IMR-90 (cell line): ENCODE results near the gene GJA10. TPM values are rescaled to one million over a fixed set of nuclear protein-coding genes. Genes with fewer than 3 reads are reported as not detected.

Source experiments
- ATAC-seq: fragments of 200-7000 bp; cut with Tn5 transposase; 2 replicates; pipeline ENCODE4 v1.9.1; 2020; ENCODE audit warnings: low read depth, mild to moderate bottlenecking, moderate library complexity
- BruUV-seq: library from RNA; stranded (reverse); fragments of 400-500 nt; replicated peaks from 2 replicates; lab custom pipeline; 2021; lab: Mats Ljungman, UMichigan
- CTCF ChIA-PET: fragments of 300-600 bp; formaldehyde crosslinking; extraction: SDS; loops from one replicate; lab custom pipeline; 2021; ENCODE audit warnings: antibody characterized with exemption; lab: Yijun Ruan, JAX
- POLR2A ChIA-PET: fragments of 300-600 bp; sonication (Branson Sonifier 250); formaldehyde crosslinking; loops from one replicate; lab custom pipeline; 2022; ENCODE audit warnings: antibody characterized with exemption; ENCODE audit not compliant: unreplicated experiment; lab: Charles Lee
- DNase-seq: peaks from one replicate; pipeline ENCODE4 v3.0.0; 2013
- H2AFZ ChIP-seq: replicated peaks from 2 replicates; pipeline ENCODE3; 2013; ENCODE audit warnings: low read length, mild to moderate bottlenecking; ENCODE audit not compliant: poor library complexity
- H2AK5ac ChIP-seq: 2 replicates; pipeline ENCODE4 v1.6.1; 2013; ENCODE audit warnings: low read depth, low read length, inconsistent platforms
- H2AK9ac ChIP-seq: replicated peaks from 2 replicates; pipeline ENCODE3; 2013; ENCODE audit warnings: mild to moderate bottlenecking, low read depth, low read length, moderate library complexity; ENCODE audit not compliant: poor library complexity
- H2BK120ac ChIP-seq: 2 replicates; pipeline ENCODE4 v1.6.1; 2013; ENCODE audit warnings: low read depth, low read length, inconsistent platforms
- H2BK15ac ChIP-seq: 3 replicates; pipeline ENCODE4 v1.6.1; 2013; ENCODE audit warnings: low read depth, low read length, inconsistent platforms
- H2BK20ac ChIP-seq: 2 replicates; pipeline ENCODE4 v1.6.1; 2013; ENCODE audit warnings: low read depth, mild to moderate bottlenecking, inconsistent platforms, low read length, moderate library complexity
- H2BK5ac ChIP-seq: 2 replicates; pipeline ENCODE4 v1.6.1; 2013; ENCODE audit warnings: mild to moderate bottlenecking, low read depth, low read length, inconsistent platforms; ENCODE audit not compliant: poor library complexity, severe bottlenecking
- H3K14ac ChIP-seq: replicated peaks from 2 replicates; pipeline ENCODE4 v1.6.1; 2013; ENCODE audit warnings: low read depth, low read length, inconsistent platforms
- H3K18ac ChIP-seq: 2 replicates; pipeline ENCODE4 v1.6.1; 2013; ENCODE audit warnings: low read depth, low read length, control low read depth
- H3K23ac ChIP-seq: 2 replicates; pipeline ENCODE4 v1.6.1; 2013; ENCODE audit warnings: low read depth, low read length, inconsistent platforms
- H3K27ac ChIP-seq: 2 replicates; pipeline ENCODE4 v1.5.1; 2013; ENCODE audit warnings: mild to moderate bottlenecking, control low read depth, low read length; ENCODE audit not compliant: insufficient read depth
- H3K27me3 ChIP-seq: 2 replicates; pipeline ENCODE4 v1.6.1; 2013; ENCODE audit warnings: low read length; ENCODE audit not compliant: control insufficient read depth, insufficient read depth
- H3K36me3 ChIP-seq: 2 replicates; pipeline ENCODE4 v1.6.1; 2013; ENCODE audit warnings: low read length, mixed read lengths; ENCODE audit not compliant: control insufficient read depth, insufficient read depth
- H3K4ac ChIP-seq: 2 replicates; pipeline ENCODE4 v1.6.1; 2013; ENCODE audit warnings: low read depth, low read length, inconsistent platforms
- H3K4me1 ChIP-seq: 2 replicates; pipeline ENCODE4 v1.6.1; 2013; ENCODE audit warnings: low read length, mixed read lengths; ENCODE audit not compliant: control insufficient read depth, insufficient read depth
- H3K4me2 ChIP-seq: 2 replicates; pipeline ENCODE4 v1.6.1; 2013; ENCODE audit warnings: low read depth, mild to moderate bottlenecking, control low read depth, low read length, moderate library complexity
- H3K4me3 ChIP-seq: 2 replicates; pipeline ENCODE4 v1.5.1; 2013; ENCODE audit warnings: low read depth, mild to moderate bottlenecking, control low read depth, low read length, moderate library complexity; ENCODE audit not compliant: insufficient read depth
- H3K56ac ChIP-seq: 2 replicates; pipeline ENCODE4 v1.6.1; 2013; ENCODE audit warnings: low read length, inconsistent platforms; ENCODE audit not compliant: insufficient read depth; ENCODE audit errors: extremely low read depth
- H3K79me1 ChIP-seq, 2 experiments: 2 replicates each; pipeline ENCODE4 v1.6.1; 2013; ENCODE audit warnings: low read length in 2 of 2, inconsistent platforms in 1 of 2, low read depth in 1 of 2
- H3K9ac ChIP-seq: 2 replicates; pipeline ENCODE4 v1.6.1; 2013; ENCODE audit warnings: low read depth, low read length, control low read depth
- H3K9me1 ChIP-seq: 2 replicates; pipeline ENCODE4 v1.6.1; 2013; ENCODE audit warnings: low read length, inconsistent platforms; ENCODE audit not compliant: insufficient read depth
- H3K9me3 ChIP-seq: 2 replicates; pipeline ENCODE4 v1.6.1; 2013; ENCODE audit warnings: low read length; ENCODE audit not compliant: control insufficient read depth, insufficient read depth
- H4K20me1 ChIP-seq: 2 replicates; pipeline ENCODE4 v1.6.1; 2013; ENCODE audit warnings: low read length, inconsistent platforms; ENCODE audit not compliant: insufficient read depth
- H4K5ac ChIP-seq: 2 replicates; pipeline ENCODE4 v1.6.1; 2013; ENCODE audit warnings: mild to moderate bottlenecking, low read depth, low read length, control low read depth
- H4K8ac ChIP-seq, 2 experiments: 2 replicates each; pipeline ENCODE4 v1.6.1; 2013; ENCODE audit warnings: low read depth in 2 of 2, low read length in 2 of 2, control low read depth in 1 of 2, inconsistent platforms in 1 of 2
- H4K91ac ChIP-seq: 2 replicates; pipeline ENCODE4 v1.6.1; 2013; ENCODE audit warnings: low read depth, low read length, inconsistent platforms; ENCODE audit not compliant: insufficient read depth
- CEBPB ChIP-seq: IDR thresholded peaks from 2 replicates; pipeline ENCODE4 v1.6.1; 2012; ENCODE audit warnings: low read depth, low read length, improper control_type of control experiment
- CHD1 ChIP-seq: IDR thresholded peaks from 2 replicates; pipeline ENCODE4 v1.6.1; 2012; ENCODE audit warnings: low read depth, low read length, improper control_type of control experiment
- CTCF ChIP-seq: conservative IDR thresholded peaks from 2 replicates; pipeline ENCODE4 v1.5.1; 2012; ENCODE audit warnings: mild to moderate bottlenecking, low read depth, low read length, improper control_type of control experiment
- ELK1 ChIP-seq: fragments of 150-350 bp; IDR thresholded peaks from 2 replicates; pipeline ENCODE4 v1.6.1; 2016; ENCODE audit warnings: low read depth, mild to moderate bottlenecking, low read length, moderate library complexity, borderline replicate concordance
- MAFK ChIP-seq: IDR thresholded peaks from 2 replicates; pipeline ENCODE4 v1.6.1; 2012; ENCODE audit warnings: low read depth, low read length, improper control_type of control experiment
- NFE2L2 ChIP-seq: fragments of 150-350 bp; IDR thresholded peaks from 2 replicates; pipeline ENCODE4 v1.6.1; 2016; ENCODE audit warnings: low read depth, mild to moderate bottlenecking, low read length
- POLR2A ChIP-seq: IDR thresholded peaks from 2 replicates; pipeline ENCODE4 v1.6.1; 2012; ENCODE audit warnings: mild to moderate bottlenecking, low read depth, low read length
- RAD21 ChIP-seq: IDR thresholded peaks from 2 replicates; pipeline ENCODE4 v1.6.1; 2012; ENCODE audit warnings: low read length, improper control_type of control experiment
- RCOR1 ChIP-seq: IDR thresholded peaks from 2 replicates; pipeline ENCODE4 v1.6.1; 2012; ENCODE audit warnings: mild to moderate bottlenecking, low read length, improper control_type of control experiment; ENCODE audit not compliant: insufficient replicate concordance
- RFX5 ChIP-seq: IDR thresholded peaks from 2 replicates; pipeline ENCODE4 v1.8.0; 2012; ENCODE audit warnings: low read depth, mild to moderate bottlenecking, low read length, moderate library complexity
- WGBS, 2 experiments: methylation state at CpG; one replicate each; pipeline versions ENCODE4 v1.1.5 to v1.1.7; 2013; ENCODE audit warnings: missing lambda C conversion rate in 2 of 2; ENCODE audit not compliant: insufficient read length in 1 of 2; ENCODE audit errors: extremely low coverage in 2 of 2; 5-methylcytosine and 5-hydroxymethylcytosine counted together
- dilution Hi-C: fragments of 300-500 bp; cut with HindIII; formaldehyde crosslinking; loops from one replicate; pipeline ENCODE4 v1.14.3; 2018; ENCODE audit warnings: low sequenced_read_pairs; ENCODE audit not compliant: unreplicated experiment
- in situ Hi-C: fragments of 300-500 bp; cut with MboI; formaldehyde crosslinking; loops from 3 replicates; pipeline ENCODE4 v1.14.3; 2019; ENCODE audit warnings: low sequenced_read_pairs, inconsistent platforms, mixed read lengths
- intact Hi-C: fragments of 100-400 bp; cut with micrococcal nuclease; formaldehyde crosslinking; loops from 2 replicates; pipeline ENCODE4 v1.10.0; 2022
- polyA plus RNA-seq, 3 experiments: library from polyadenylated mRNA; depleted of rRNA; stranded (reverse); fragments of >200 nt; gene quantifications; 2 replicates each; pipeline ENCODE4 v1.2.3, GENCODE V29; 2012; ENCODE audit warnings: low replicate concordance in 1 of 3
- total RNA-seq: library from RNA; depleted of rRNA; stranded (reverse); fragments of >200 nt; gene quantifications from 2 replicates; pipeline ENCODE4 v1.2.3, GENCODE V29; 2012

GJA10 gene
- total and polyA plus RNA-seq, 2 of the 4 experiments (the other 2 are of a cell fraction) = not detected

DNA sequence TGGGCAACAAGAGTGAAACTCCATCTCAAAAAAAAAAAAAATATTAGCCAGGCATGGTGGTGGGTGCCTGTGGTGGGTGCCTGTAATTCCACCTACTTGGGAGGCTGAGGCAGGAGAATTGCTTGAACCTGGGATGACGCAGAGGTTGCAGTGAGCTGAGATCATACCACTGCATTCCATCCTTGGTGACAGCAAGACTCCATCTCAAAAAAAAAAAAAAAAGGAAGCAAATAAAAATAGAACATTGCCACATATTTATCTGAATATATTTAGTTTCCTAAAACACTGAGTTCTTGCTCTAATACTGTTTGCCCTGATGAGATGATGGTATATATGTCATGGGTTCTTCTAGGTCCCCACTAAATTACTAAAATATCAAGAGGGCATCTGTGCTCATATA lies 36.2 kb upstream of the GJA10 start:
- no peaks in the 10 kb centered on the region; a peak in 1 of 4 replicates for H3K79me1 ChIP-seq
- no peak overlapping the region for H4K8ac ChIP-seq
- no peak overlapping the region for H2BK5ac ChIP-seq
- H2AK9ac ChIP-seq = no peak overlapping the region
- no peak overlapping the region for H3K4me3 ChIP-seq
- H3K9ac ChIP-seq = no peak overlapping the region
- H2BK120ac ChIP-seq = no peak overlapping the region
- H3K9me1 ChIP-seq = no peaks in the 10 kb centered on the region
- no peak overlapping the region for H3K23ac ChIP-seq
- no peak overlapping the region for H2BK15ac ChIP-seq
- DNase-seq (no peak), ATAC-seq (no peak)
- in situ Hi-C loops = no loop called here
- H3K4ac ChIP-seq = no peak overlapping the region
- no peak overlapping the region for H2BK20ac ChIP-seq
- ChIA-PET CTCF (interaction anchor here (0.6 kb wide), 1 partner anchor 31 kb away, joined by 3 read pairs; no protein-coding TSS in a partner anchor), POLR2A (no interaction called here)
- no peaks in the 10 kb centered on the region for H3K4me1 ChIP-seq
- no peak overlapping the region for H3K56ac ChIP-seq
- no peak overlapping the region for H4K91ac ChIP-seq
- H3K18ac ChIP-seq = no peak overlapping the region
- dilution Hi-C loops = no loop called here
- BruUV-seq = no TSS peak
- TF ChIP-seq MAFK (no peak), RFX5 (no peak), POLR2A (no peak), NFE2L2 (no peak), RCOR1 (no peak), CEBPB (no peak), CTCF (no peak), ELK1 (no peak), RAD21 (no peak), CHD1 (no peak)
- no peaks in the 10 kb centered on the region for H4K20me1 ChIP-seq
- no peak overlapping the region for H3K14ac ChIP-seq
- no peak overlapping the region for H4K5ac ChIP-seq
- H2AFZ ChIP-seq = no peak overlapping the region
- H3K27ac ChIP-seq = no peak overlapping the region
- no CpG with 5 or more reads among the region's 1 CpG for WGBS, 2 experiments
- H3K4me2 ChIP-seq = no peak overlapping the region
- H3K27me3 ChIP-seq = no peaks in the 10 kb centered on the region
- no peak overlapping the region for H2AK5ac ChIP-seq
- intact Hi-C loops = no loop called here
- no peaks in the 10 kb centered on the region for H3K9me3 ChIP-seq
- H3K36me3 ChIP-seq = peaks cover 23% of the 10 kb centered on the region
